ENCODE data around the gene RELL2. TPM values are rescaled to one million over a fixed set of nuclear protein-coding genes. Genes with fewer than 3 reads are reported as not detected.

Gene RELL2
- total RNA-seq = 19.3 and 19.5 TPM in 2 replicates

- H3K36me3 Mint-ChIP-seq (ENCODE audit: low read depth) = peaks cover 20% of the 10 kb centered on the region
- H3K27ac Mint-ChIP-seq = peak within 1 kb of the TSS; percentile 80
- no peaks in the 10 kb centered on the region for H3K27me3 Mint-ChIP-seq (ENCODE audit: insufficient read depth)
- no peaks in the 10 kb centered on the region for H3K9me3 Mint-ChIP-seq
- H3K4me1 Mint-ChIP-seq (ENCODE audit: low read depth) = peaks cover 53% of the 10 kb centered on the region
- intact Hi-C loops (cut with micrococcal nuclease) = loop anchor here (1.0 to 5.0 kb wide), 8 partner anchors 13 to 1464 kb away; partner anchors contain the start of genes FCHSD1 and TAF7
- H3K4me3 Mint-ChIP-seq = peak within 1 kb of the TSS; percentile 93
- DNase-seq (ENCODE audit: low spot score) = peak; percentile 92
Measured at GRCh38 chr5:141636413-141637122, at the start of gene RELL2, which contains the start of gene HDAC3. TSS of gene RELL2 (plus strand) at chr5:141636997. CDS start at chr5:141638226, 1,229 bp downstream. TSS of gene HDAC3 (minus strand) at chr5:141636849. CDS start at chr5:141636790, 59 bp downstream.

GRCh38 chr5:141590127-141590526, 46.7 kb upstream of the RELL2 start:
- no peak for DNase-seq (ENCODE audit: low spot score)
- Mint-ChIP-seq H3K27ac (no peak overlapping the region), H3K4me1 (ENCODE audit: low read depth) (peaks cover 37% of the 10 kb centered on the region), H3K36me3 (ENCODE audit: low read depth) (peaks cover 25% of the 10 kb centered on the region), H3K4me3 (no peak overlapping the region), H3K27me3 (ENCODE audit: insufficient read depth) (no peaks in the 10 kb centered on the region), H3K9me3 (no peaks in the 10 kb centered on the region)
- intact Hi-C loops (cut with micrococcal nuclease) = no loop called here

- intact Hi-C loops (cut with micrococcal nuclease) = loop anchor here (1.0 kb wide), 1 partner anchor 8 kb away; no protein-coding TSS in a partner anchor
- Mint-ChIP-seq H3K27ac (no peak overlapping the region), H3K4me3 (no peak overlapping the region), H3K4me1 (ENCODE audit: low read depth) (peaks cover 66% of the 10 kb centered on the region), H3K27me3 (ENCODE audit: insufficient read depth) (no peaks in the 10 kb centered on the region), H3K36me3 (ENCODE audit: low read depth) (peaks cover 12% of the 10 kb centered on the region), H3K9me3 (no peaks in the 10 kb centered on the region)
- DNase-seq (ENCODE audit: low spot score) = no peak
Measured at GRCh38 chr5:141596867-141597266, 39.9 kb upstream of the RELL2 start.

- Mint-ChIP-seq H3K4me1 (ENCODE audit: low read depth) (peaks cover 66% of the 10 kb centered on the region), H3K4me3 (no peak overlapping the region), H3K27ac (peak overlapping the region; percentile 5)
Measured at GRCh38 chr5:141597394-141597793, 39.4 kb upstream of the RELL2 start.

GRCh38 chr5:141597814-141598213, 39.0 kb upstream of the RELL2 start:
- no peak overlapping the region for H3K4me3 Mint-ChIP-seq
- H3K27ac Mint-ChIP-seq = peak overlapping the region; percentile 5
- no peaks in the 10 kb centered on the region for H3K27me3 Mint-ChIP-seq (ENCODE audit: insufficient read depth)
- peaks cover 10% of the 10 kb centered on the region for H3K36me3 Mint-ChIP-seq (ENCODE audit: low read depth)
- intact Hi-C loops (cut with micrococcal nuclease) = loop anchor here (1.0 kb wide), 1 partner anchor 7 kb away; no protein-coding TSS in a partner anchor
- peaks cover 66% of the 10 kb centered on the region for H3K4me1 Mint-ChIP-seq (ENCODE audit: low read depth)
- H3K9me3 Mint-ChIP-seq = no peaks in the 10 kb centered on the region
- no peak for DNase-seq (ENCODE audit: low spot score)

More at GRCh38 chr5:141597394-141597793, 39.4 kb upstream of the RELL2 start:
- DNase-seq (ENCODE audit: low spot score) = no peak
- Mint-ChIP-seq H3K27me3 (ENCODE audit: insufficient read depth) (no peaks in the 10 kb centered on the region), H3K9me3 (no peaks in the 10 kb centered on the region), H3K36me3 (ENCODE audit: low read depth) (peaks cover 10% of the 10 kb centered on the region)
- intact Hi-C loops (cut with micrococcal nuclease) = loop anchor here (1.0 kb wide), 1 partner anchor 8 kb away; no protein-coding TSS in a partner anchor

- peak overlapping the region; percentile 34 for H3K27ac Mint-ChIP-seq
- H3K9me3 Mint-ChIP-seq = no peaks in the 10 kb centered on the region
- no peaks in the 10 kb centered on the region for H3K27me3 Mint-ChIP-seq (ENCODE audit: insufficient read depth)
- intact Hi-C loops (cut with micrococcal nuclease) = no loop called here
- DNase-seq (ENCODE audit: low spot score) = no peak
- peak overlapping the region; percentile 11 for H3K4me3 Mint-ChIP-seq
- H3K4me1 Mint-ChIP-seq (ENCODE audit: low read depth) = peaks cover 67% of the 10 kb centered on the region
- peaks cover 10% of the 10 kb centered on the region for H3K36me3 Mint-ChIP-seq (ENCODE audit: low read depth)
Measured at GRCh38 chr5:141598391-141599345, 38.1 kb upstream of the RELL2 start.

- peak overlapping the region; percentile 47 for H3K27ac Mint-ChIP-seq
- DNase-seq (ENCODE audit: low spot score) = no peak
- no peaks in the 10 kb centered on the region for H3K27me3 Mint-ChIP-seq (ENCODE audit: insufficient read depth)
- H3K9me3 Mint-ChIP-seq = no peaks in the 10 kb centered on the region
- H3K4me1 Mint-ChIP-seq (ENCODE audit: low read depth) = peaks cover 83% of the 10 kb centered on the region
- H3K36me3 Mint-ChIP-seq (ENCODE audit: low read depth) = peaks cover 6% of the 10 kb centered on the region
- peak overlapping the region; percentile 53 for H3K4me3 Mint-ChIP-seq
- intact Hi-C loops (cut with micrococcal nuclease) = no loop called here
Measured at GRCh38 chr5:141602606-141603005, 34.2 kb upstream of the RELL2 start.

- DNase-seq (ENCODE audit: low spot score) = no peak
- peak overlapping the region; percentile 71 for H3K4me3 Mint-ChIP-seq
- H3K27ac Mint-ChIP-seq = peak overlapping the region; percentile 88
- peaks cover 83% of the 10 kb centered on the region for H3K4me1 Mint-ChIP-seq (ENCODE audit: low read depth)
- intact Hi-C loops (cut with micrococcal nuclease) = no loop called here
- no peaks in the 10 kb centered on the region for H3K27me3 Mint-ChIP-seq (ENCODE audit: insufficient read depth)
- H3K36me3 Mint-ChIP-seq (ENCODE audit: low read depth) = peaks cover 13% of the 10 kb centered on the region
- H3K9me3 Mint-ChIP-seq = no peaks in the 10 kb centered on the region
Measured at GRCh38 chr5:141603923-141604717, 32.7 kb upstream of the RELL2 start.

- DNase-seq (ENCODE audit: low spot score) = peak; percentile 76
- Mint-ChIP-seq H3K4me3 (peak overlapping the region; percentile 45), H3K4me1 (ENCODE audit: low read depth) (peaks cover 78% of the 10 kb centered on the region), H3K9me3 (no peaks in the 10 kb centered on the region), H3K27ac (peak overlapping the region; percentile 85), H3K36me3 (ENCODE audit: low read depth) (peaks cover 16% of the 10 kb centered on the region), H3K27me3 (ENCODE audit: insufficient read depth) (no peaks in the 10 kb centered on the region)
- intact Hi-C loops (cut with micrococcal nuclease) = loop anchor here (1.0 kb wide), 6 partner anchors 8 to 46 kb away; partner anchors contain the start of genes FCHSD1, HDAC3 and RELL2
Measured at GRCh38 chr5:141605523-141606277, 31.1 kb upstream of the RELL2 start.

- Mint-ChIP-seq H3K27me3 (ENCODE audit: insufficient read depth) (no peaks in the 10 kb centered on the region), H3K4me3 (peak overlapping the region; percentile 21), H3K27ac (peak overlapping the region; percentile 79), H3K4me1 (ENCODE audit: low read depth) (peaks cover 81% of the 10 kb centered on the region), H3K9me3 (no peaks in the 10 kb centered on the region), H3K36me3 (ENCODE audit: low read depth) (peaks cover 26% of the 10 kb centered on the region)
- intact Hi-C loops (cut with micrococcal nuclease) = no loop called here
- DNase-seq (ENCODE audit: low spot score) = no peak
Measured at GRCh38 chr5:141608046-141608445, 28.8 kb upstream of the RELL2 start.

- no peak for DNase-seq (ENCODE audit: low spot score)
- H3K27me3 Mint-ChIP-seq (ENCODE audit: insufficient read depth) = no peaks in the 10 kb centered on the region
- peak overlapping the region; percentile 43 for H3K4me3 Mint-ChIP-seq
- H3K4me1 Mint-ChIP-seq (ENCODE audit: low read depth) = peaks cover 85% of the 10 kb centered on the region
- peaks cover 30% of the 10 kb centered on the region for H3K36me3 Mint-ChIP-seq (ENCODE audit: low read depth)
- intact Hi-C loops (cut with micrococcal nuclease) = no loop called here
- peak overlapping the region; percentile 79 for H3K27ac Mint-ChIP-seq
- H3K9me3 Mint-ChIP-seq = no peaks in the 10 kb centered on the region
Measured at GRCh38 chr5:141608557-141608956, 28.2 kb upstream of the RELL2 start.
